HG02623 (cell line): ENCODE measurements around the gene ZNF277.
A peak's percentile ranks its signal among the peaks of the same experiment; 100 is the strongest.
"Not testable (repeated sequence)": the region's sequence is repeated elsewhere in the genome, so short reads cannot be mapped to it uniquely, and the experiment has no call there.

Source experiments
- ATAC-seq: cut with Tn5 transposase; IDR thresholded peaks from one replicate; pipeline ENCODE4 v1.9.1; 2021; ENCODE audit warnings: moderate library complexity; ENCODE audit not compliant: unreplicated experiment

Gene ZNF277

GRCh38 chr7:112249967-112250366, 43.5 kb downstream of the ZNF277 start:
- not testable (repeated sequence) for ATAC-seq

- no peak for ATAC-seq
Observed at GRCh38 chr7:112252141-112252540, 45.6 kb downstream of the ZNF277 start.

- ATAC-seq = no peak
Observed at GRCh38 chr7:112252691-112253090, 46.2 kb downstream of the ZNF277 start.

- no peak for ATAC-seq
Observed at GRCh38 chr7:112254156-112254555, 47.7 kb downstream of the ZNF277 start.

GRCh38 chr7:112254709-112255387, 48.4 kb downstream of the ZNF277 start:
- no peak for ATAC-seq

- ATAC-seq = no peak
Observed at GRCh38 chr7:112255388-112255720, 48.9 kb downstream of the ZNF277 start.

- ATAC-seq = no peak
Observed at GRCh38 chr7:112257073-112257472, 50.6 kb downstream of the ZNF277 start.

GRCh38 chr7:112260911-112261310, 54.4 kb downstream of the ZNF277 start:
- no peak for ATAC-seq

- no peak for ATAC-seq
Observed at GRCh38 chr7:112262036-112262435, 55.5 kb downstream of the ZNF277 start.

GRCh38 chr7:112262855-112263487, 56.5 kb downstream of the ZNF277 start:
- no peak for ATAC-seq

- ATAC-seq = no peak
Observed at GRCh38 chr7:112263519-112263918, 57.0 kb downstream of the ZNF277 start.

GRCh38 chr7:112266141-112266540, 59.6 kb downstream of the ZNF277 start:
- no peak for ATAC-seq

- ATAC-seq = no peak
Observed at GRCh38 chr7:112266595-112267270, 60.2 kb downstream of the ZNF277 start.

GRCh38 chr7:112267944-112268691, 61.6 kb downstream of the ZNF277 start:
- no peak for ATAC-seq

GRCh38 chr7:112271162-112271561, 64.7 kb downstream of the ZNF277 start:
- no peak for ATAC-seq

GRCh38 chr7:112272921-112273561, 66.5 kb downstream of the ZNF277 start:
- ATAC-seq = no peak

GRCh38 chr7:112279042-112279441, 72.5 kb downstream of the ZNF277 start:
- ATAC-seq = no peak

GRCh38 chr7:112280267-112280666, 73.8 kb downstream of the ZNF277 start:
- no peak for ATAC-seq

GRCh38 chr7:112282476-112283188, 76.1 kb downstream of the ZNF277 start:
- ATAC-seq = no peak

GRCh38 chr7:112283382-112283910, 77.0 kb downstream of the ZNF277 start:
- peak; percentile 45 for ATAC-seq
